ENCODE data around the gene PAQR4.
"Not testable (repeated sequence)": the region's sequence is repeated elsewhere in the genome, so short reads cannot be mapped to it uniquely, and the experiment has no call there.

The PAQR4 gene

DNA sequence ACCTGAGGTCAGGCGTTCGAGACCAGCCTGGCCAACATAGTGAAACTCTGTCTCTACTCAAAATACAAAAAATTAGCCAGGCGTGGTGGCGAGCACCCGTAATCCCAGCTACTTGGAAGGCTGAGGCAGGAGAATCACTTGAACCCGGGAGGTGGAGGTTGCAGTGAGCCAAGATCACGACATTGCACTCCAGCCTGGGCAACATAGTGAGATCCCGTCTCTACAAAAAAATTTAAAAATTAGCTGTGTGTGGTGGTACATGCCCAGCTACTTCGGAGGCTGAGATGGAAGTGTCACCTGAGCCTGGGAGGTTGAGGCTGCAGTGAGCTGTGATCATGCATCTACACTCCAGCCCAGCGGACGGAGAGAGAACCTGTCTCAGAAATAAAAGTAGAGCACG lies 25.4 kb upstream of the PAQR4 start:
- not testable (repeated sequence) for DNase-seq (ENCODE audit: low read depth in 2 of 2)

DNA sequence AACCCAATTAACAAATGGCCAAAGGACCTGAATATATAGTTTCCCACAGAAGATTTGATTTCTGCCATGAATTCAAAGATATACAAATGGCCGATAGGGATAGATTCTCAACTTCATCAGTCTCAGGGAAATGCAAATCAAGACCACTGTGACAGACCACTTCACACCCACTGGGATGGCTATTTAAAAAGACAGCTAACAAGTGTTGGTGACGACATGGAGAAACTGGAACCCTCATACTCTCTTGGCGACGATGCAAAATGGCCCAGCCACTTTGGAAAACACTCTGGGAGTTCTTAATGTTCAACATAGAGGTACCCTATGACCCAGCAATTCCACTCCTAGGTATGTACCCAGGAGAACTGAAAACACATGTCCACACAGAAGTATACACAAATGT lies 22.5 kb upstream of the PAQR4 start:
- DNase-seq (ENCODE audit: low read depth in 2 of 2) = no peak

DNA sequence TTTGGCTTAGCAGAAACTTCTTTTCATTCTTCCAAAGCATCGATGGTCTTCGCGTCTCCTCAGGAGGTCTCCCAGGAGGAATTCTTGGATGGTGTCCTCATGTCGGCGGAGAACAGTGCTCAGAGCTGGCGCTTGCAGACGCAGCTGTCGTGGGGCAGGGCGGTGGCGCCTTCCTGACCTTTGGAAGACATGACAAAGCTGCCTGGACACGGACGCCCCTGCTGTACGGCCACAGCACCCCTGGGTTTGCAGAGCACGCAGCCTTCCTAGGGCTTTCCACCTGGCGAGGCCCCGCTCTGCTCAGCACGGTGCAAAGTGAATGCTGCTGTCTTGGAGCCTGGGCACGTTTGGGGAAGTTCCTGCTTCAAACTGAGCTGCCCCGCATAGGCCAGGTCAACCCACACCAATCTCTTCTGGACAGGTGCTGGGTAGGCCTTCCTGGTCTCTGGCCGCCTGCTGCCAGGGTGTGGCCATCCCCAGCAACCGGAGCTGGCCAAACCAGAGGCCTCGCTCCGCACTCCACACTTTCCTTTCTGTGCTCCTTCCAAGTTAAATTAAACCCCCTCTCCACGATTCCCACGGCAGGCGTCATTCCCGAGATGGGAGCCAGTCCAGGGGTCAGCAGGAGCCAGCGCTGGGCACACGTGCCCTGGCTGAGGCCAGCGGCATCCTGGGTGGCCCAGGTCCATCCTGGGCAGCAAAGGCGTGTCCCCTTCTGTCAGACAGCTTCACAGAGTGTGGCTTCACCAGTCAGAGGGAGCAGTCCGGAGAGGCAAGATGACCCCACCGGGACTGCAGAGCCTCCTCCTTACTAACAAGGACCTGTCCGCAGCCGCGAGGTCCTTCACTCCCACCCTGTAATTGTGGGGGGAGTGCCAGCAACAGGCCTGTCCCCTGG lies 20.1 kb upstream of the PAQR4 start:
- DNase-seq (ENCODE audit: low read depth in 2 of 2) = no peak

DNA sequence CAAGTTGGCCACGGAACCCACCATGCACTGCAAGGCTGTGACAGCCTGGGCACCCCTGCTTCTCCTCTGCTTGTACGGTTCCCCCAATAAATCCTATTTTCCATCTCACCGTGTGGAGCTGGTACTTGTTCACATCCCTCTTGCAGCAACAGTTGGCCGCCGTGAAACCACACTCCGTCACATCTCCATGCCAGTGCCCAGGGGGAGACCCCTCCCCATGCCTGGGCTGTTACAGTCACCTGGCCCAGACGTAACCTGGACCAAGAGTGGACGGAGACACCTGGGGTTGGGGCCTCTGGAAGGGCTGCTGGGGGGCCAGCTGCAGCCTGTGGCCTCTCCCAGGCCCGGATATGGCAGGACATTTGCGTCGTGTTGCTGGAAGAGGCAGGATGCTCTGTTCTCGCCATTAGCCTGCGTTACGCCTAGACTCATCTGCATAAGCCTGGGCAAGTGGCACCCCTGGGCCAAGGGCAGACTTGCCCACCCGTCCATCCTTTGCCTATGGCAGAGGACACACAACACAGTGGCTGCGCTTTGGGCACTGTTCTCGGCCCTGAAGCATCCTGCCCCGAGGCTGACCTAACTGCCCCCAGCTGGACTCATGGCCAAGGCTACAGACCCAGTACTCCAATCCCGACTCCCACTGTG lies 19.3 kb upstream of the PAQR4 start:
- DNase-seq (ENCODE audit: low read depth in 2 of 2) = no peak

DNA sequence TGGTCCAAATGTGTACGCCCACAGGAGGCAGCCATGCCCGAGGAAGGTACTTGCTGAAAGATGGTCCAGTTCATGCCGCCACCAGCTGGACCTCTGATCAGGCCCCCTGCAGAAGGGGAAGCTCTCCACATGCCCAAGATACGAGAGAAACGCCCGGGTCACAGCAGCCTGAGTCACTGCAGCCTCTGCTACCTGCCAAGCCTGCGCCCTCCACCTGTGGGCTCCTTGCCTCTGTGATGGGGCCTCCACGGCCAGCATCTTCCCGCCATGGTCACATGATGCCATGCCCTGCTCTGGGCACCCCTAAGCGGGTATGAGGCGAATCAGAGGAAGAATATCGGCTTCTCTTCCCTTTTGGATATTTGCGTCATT lies 18.8 kb upstream of the PAQR4 start:
- DNase-seq (ENCODE audit: low read depth in 2 of 2) = no peak

DNA sequence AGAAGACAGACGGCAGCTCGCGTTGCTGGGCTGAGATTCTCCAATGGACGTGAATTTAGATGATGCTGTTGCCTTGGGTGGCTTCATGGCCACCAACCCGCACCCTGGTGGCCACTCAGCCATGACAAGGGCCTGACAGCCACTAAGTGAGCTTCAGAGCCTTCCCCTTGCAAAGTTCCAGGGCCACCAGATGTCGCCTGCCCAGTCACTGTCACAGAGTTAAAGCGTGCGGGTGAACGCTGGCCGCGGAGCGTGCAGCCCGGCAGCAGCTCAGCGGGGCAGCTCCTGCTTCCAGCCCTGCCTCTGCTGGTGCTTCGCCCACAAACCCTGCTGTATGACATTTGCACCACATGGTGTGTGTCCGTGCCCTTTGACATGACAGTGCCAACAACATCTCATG lies 18.4 kb upstream of the PAQR4 start:
- no peak for DNase-seq (ENCODE audit: low read depth in 2 of 2)

DNA sequence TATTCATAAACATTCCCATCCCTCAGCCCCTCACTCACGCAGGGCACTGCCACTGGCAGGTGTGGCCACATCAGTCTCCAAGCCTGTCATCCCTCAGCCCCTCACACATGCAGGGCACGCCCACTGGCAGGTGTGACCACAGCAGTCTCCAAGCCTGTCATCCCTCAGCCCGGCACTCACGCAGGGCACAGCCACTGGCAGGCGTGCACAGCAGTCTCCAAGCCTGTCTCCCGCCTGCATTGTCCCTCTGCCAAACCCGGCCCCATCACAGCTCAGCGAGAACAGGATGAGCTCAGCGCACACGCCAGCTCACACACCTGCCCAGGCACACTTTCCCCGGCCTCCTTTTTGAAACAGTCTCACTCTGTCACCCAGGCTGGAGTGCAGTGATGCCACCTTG lies 16.5 kb upstream of the PAQR4 start:
- no peak for DNase-seq (ENCODE audit: low read depth in 2 of 2)

DNA sequence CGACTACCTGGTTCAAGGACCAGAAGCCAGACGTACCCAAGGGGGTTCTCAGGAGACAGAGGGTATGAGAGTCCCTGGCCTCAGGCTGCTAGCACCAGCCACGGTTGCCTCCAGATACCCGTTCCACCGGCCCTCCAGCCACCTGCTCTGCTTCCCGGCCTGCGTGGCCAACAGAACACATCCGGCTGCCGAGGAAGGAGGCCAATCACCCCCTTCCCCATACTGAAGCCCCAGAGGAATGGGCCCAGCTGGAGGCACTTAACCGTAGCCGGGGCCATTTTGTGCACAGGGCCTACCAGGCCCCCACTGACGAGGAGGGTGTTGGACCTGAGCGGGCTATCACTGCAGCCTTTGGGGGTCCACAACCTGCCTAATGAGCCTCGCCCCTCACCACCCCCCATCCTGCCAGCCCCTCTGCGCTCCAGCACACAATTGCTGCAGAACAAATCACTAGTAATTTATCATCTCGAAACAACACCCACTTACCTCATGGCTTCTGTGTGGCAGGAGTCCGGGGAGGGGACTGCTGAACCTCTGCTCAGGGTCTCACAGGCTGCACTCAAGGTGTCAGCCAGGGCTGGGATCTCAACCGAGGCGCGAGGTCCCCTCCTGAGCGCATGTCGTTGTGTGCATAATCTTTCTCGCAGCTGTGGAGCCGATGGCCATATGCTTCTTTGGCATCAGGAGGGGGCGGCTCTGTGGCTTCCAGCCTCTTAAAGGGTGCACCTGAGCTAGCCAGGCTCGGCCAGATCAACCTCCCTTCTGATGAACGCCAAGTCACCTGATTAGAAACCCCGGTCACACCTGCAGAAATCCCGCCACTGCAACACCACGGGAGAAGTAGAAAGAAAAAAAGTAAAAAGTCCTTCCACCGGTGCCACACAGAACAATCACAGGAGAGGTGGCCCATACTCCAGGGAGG lies 15.2 kb upstream of the PAQR4 start:
- DNase-seq (ENCODE audit: low read depth in 2 of 2) = no peak

DNA sequence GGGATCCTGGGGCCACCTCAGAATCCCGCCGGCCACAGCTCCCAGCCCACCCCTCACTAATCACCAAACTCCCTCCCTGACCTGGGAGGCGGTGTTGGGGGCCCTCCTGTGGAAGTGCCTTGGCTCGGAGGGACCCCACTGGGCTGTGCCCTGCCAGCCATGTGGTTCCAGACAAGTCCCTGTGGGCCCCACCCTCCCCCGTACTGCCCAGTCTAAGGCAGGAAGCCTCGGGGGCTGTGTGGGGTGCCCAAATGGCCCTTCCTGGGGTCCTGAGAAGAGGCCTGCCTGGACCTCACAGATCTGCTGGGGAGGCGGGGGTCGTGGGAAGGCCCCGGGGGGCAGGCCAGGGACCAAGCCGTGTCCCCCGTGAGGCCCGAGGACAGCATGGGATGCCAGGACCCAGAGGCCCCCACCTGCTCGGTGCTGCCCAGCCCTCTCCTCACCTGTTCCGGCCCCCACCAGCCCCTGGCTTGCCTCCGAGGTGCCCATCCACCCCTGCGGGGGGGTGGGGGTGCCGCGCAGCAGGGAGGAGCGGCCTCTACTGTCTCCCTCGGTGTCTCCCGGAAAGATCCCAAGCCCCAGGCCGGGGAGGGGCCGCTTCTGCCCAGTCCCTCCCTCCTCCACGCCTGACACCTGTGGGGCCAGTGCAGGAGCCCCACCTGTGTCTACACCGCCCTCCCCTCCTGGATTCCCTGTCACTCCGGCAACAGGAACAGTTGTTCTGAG lies 14.3 kb upstream of the PAQR4 start:
- DNase-seq (ENCODE audit: low read depth in 2 of 2) = no peak

DNA sequence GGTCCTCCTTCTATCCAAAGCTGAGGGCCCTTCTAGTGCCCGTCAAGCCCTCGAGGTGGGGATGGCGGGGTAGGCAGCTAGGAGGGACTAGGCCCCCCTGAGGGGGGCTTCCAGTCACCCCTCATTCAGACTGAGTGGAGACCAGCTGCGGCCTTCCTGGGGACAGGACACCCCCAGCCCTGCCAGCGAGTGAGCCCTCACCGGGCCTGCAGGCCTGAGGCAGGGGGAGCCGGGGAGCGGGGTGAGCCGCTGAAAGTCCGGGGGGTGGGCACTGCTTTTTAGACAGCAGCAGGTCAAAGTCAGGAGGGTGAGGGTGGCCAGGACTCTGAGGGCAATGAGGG lies 13.7 kb upstream of the PAQR4 start:
- DNase-seq (ENCODE audit: low read depth in 2 of 2) = no peak

DNA sequence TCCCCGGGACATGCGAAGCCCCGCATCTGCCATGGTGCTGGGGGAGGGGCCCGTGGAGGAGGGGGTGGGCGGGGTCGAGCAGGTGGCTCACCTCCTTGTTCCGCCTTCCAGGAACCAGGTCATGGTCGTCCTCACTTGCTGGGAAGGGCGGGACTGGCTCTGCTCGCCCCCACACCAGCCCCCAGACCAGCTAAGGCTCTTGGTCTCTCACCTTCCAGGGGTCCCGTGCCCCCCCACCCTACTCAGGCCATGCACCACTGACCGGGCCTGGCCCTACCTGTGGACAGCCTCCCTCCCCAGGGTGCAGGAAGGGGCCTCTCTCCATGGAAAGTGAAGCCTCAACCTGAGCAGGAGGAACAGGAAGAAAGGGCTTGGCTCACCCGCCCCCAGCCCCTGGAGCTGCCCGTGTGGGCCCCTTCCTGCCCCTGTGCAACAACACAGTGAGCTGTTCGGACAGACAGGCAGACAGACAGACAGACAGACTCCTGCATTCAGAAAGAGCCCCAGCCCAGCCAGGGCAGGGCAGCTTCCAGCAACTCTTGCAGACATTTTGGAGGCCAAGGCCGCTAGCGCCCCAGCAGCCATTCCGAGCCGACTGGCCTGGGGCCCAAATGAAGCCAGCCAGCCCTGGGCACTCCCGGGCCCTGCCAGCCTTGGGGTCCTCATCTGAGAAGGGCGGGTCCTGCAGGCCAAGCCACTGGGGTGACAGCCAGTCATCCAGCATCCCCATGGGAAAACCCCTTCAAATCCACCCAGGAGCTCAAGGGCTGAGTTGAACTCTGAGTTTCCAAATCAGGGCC lies 13.2 kb upstream of the PAQR4 start:
- no peak for DNase-seq (ENCODE audit: low read depth in 2 of 2)

DNA sequence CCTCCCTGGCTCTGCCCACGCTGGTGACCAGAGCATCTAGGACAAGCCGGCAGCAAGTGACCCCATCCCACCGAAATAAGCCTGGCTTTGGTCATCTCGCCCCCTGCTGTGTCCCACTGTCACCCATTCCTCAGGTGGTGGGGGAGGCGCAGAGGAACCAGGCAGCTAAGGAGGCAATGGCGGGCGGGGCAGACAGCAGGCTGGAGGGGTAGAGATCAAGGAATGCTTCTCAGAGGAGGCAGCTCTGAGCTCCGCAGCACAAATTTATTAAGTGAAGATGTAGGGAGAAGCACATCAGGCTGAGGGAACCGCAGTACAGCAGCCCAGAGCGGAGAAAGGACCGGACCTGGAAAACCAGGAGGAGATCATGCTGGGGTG lies 12.6 kb upstream of the PAQR4 start:
- DNase-seq (ENCODE audit: low read depth in 2 of 2) = no peak

DNA sequence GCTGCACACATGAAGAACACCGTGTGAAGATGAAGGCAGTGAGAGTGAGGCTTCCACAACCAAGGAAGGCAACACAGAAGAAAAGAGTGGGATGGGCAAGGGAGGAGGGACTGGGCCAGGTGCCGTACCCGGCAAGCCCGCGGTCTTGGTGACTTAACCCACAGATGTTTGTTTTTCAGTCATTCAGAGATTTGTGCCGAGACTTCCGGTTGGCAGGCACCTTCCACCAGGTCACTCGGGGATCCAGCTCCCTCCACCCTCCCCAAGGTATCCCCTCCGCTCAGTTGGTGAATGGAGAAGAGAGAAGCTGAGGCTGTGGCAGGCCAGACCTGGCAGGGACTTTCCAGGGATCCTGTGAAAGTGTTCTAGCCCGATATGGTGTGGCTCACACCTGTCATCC lies 9.9 kb upstream of the PAQR4 start:
- no peak for DNase-seq (ENCODE audit: low read depth in 2 of 2)

DNA sequence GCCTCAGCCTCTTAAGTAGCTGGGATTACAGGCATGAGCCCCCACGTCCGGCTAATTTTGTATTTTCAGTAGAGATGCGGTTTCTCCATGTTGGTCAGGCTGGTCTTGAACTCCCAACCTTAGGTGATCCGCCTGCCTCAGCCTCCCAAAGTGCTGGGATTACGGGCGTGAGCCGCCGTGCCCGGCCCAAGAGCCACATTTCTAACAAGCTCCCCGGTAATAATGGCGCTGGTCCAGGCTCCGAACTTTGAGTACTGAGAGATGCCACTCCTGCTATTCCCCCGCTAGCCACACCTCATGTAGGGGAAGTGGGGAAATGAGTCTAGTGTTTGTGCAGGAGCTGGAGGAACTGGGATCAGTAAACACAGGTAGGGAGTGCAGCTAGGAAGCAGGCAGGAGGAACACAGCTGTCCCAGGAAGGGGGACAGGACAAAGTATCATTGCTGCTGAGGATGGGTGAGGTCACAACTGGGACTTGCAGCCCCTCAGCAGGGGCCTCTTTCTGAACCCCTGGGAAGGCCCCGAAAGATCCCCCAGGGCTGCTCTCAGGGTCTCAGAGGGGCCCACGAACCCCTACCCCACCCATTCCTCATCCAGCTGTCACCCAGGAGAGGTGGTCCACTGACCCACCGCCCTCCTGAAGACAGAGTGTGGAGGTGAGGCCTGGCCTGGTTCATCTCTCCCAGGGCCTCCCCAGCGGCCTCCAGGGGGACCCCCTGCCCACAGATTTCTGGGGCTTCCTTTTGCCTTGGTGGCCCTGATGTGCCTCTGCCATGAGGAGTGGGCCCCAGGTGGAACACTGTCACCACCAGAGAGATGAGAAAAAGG lies 8.8 kb upstream of the PAQR4 start:
- DNase-seq (ENCODE audit: low read depth in 2 of 2) = no peak

DNA sequence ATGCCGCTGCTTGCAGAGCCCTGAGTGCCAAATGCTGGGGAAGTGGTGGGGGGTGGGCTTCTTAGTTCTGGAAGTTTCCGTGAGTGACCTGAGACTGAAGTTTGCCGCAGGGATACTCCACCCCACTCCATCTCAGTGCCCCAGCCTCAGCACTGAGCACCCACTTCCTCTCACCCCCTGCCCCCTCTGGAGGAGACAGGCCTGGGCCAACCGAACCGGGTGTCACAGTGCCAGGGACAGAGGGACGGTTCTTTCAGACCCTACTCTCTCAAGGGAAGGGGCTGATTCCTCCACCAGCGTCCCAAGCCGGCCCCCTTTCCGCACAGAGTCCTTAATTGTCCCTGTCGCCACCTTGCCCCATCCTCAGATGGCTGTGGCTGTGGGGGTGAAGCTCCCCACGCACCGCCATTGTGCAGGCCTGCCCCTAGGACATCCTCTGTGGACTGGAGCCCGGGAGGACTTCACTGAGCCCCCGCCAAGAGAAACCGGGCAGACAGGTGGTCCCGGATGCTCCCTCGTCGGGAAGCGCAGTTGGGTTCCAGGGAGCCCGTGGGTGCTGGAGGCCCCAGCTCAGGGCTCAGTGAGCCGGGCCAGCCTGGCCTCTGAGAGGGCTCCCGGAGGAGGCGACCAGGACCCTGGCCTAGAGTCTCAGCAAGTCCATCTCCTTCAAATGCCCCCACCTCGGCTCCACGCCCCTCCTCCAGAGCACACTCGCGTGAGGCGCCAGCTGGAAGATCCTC lies 6.6 kb upstream of the PAQR4 start:
- no peak for DNase-seq (ENCODE audit: low read depth in 2 of 2)

DNA sequence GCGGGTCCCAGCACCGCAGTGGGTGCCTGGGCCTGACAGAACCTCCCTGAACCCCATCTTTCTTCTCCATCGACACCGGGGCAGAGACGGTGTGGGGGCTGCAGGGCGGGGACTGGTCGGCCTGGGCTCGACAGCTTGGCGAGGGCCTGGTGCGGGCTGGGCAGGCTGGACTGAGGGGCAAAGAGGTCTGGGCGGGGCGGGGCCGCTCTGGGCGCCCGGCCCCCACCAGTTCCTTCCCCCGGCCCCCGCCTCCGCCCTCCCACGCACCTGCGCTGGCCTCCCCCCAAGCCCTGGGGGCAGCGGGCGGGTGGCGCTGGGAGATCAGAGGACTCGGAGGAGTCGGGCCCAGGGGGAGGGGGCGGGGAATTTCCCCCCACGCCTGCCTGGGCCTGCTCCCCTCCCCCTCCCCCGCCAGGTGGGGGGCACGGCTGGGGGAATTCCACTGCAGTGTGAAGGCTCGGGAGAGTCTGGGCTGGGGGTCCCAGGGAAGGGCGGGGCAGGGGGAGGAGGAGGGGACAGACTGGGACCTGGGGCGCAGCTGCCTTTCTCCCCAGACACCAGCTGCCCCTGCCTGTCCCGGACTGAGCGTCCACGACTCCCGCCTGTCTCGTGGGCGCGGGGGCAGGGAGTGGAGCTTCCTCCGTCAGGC lies 6.0 kb upstream of the PAQR4 start:
- peak; percentile 34 to 69 for DNase-seq (ENCODE audit: low read depth in 2 of 2)

DNA sequence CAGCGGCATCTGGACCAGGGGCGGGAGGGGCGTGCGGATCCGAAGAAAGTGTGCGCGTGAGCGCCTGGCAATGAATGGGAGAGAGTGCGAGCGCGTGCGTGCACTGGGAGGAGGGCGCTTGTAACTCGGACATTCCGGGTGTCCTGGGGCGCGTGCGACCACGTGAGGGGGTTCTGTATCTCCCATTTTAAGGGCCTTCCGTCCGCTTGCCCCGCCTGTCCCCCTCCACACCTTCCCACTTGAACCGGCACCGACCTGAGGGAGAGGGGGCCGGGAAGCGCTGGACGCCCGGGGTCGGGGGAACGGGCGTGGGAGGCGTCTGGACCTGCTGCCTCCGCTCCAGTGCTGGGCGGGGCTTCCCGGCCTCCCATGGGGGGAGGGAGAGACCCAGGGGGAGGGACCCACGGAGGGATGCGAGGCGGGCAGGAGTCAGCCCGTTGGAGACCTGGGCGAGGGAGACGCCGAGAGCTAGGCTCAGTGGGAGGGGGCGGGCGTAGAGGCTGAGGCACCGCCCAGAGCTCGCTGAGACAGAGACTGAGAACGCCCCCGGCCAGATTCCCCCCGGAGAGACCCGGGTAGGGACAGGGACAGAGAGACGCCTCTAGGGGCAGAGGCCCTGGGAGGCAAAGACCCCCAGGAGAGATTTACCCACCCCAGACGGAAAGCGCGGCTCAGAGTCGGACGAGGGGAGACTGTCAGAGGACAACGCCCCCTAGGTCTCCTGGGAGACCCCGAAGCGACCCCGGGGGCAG lies 5.2 kb upstream of the PAQR4 start, which contains the start of gene KREMEN2:
Gene KREMEN2, plus strand, starts transcription at position 553 of the 752 bp plus-strand sequence. CDS start 246 bp downstream, outside the sequence.
- peak in 1 of 2 donors; percentile 50 for DNase-seq (ENCODE audit: low read depth in 2 of 2)
